Cardiac fibroblast (primary cell): Measurements from ENCODE around the gene HMGN2.
"Not testable (repeated sequence)": the region's sequence is repeated elsewhere in the genome, so short reads cannot be mapped to it uniquely, and the experiment has no call there.

Experiments used
- DNase-seq, 2 donors: peaks; one replicate each; pipeline versions ENCODE4 v3.0.0 to v3.0.0-alpha.2; 2010; ENCODE audit warnings: low read depth in 2 of 2
- H3K4me3 ChIP-seq, 2 donors: replicated peaks in 1 of 2; 1 replicate in 1 of 2; 2 replicates in 1 of 2; pipeline ENCODE4 v1.5.1; 2011; ENCODE audit warnings: low read depth in 2 of 2, low read length in 2 of 2, mild to moderate bottlenecking in 2 of 2, moderate library complexity in 1 of 2
- CTCF ChIP-seq: IDR thresholded peaks from one replicate; pipeline ENCODE4 v1.5.1; 2011; ENCODE audit warnings: low read depth, mild to moderate bottlenecking, low read length, inconsistent platforms

Gene HMGN2

GRCh38 chr1:26490155-26490554 lies 17.9 kb downstream of the HMGN2 start:
- TF ChIP-seq CTCF, result no peak
- DNase-seq, result no peak
- H3K4me3 ChIP-seq, result no peak overlapping the region

GRCh38 chr1:26493267-26493666 lies 21.0 kb downstream of the HMGN2 start:
- H3K4me3 ChIP-seq, result no peak overlapping the region
- DNase-seq, result no peak

GRCh38 chr1:26493938-26494337 lies 21.7 kb downstream of the HMGN2 start:
- TF ChIP-seq CTCF, result no peak
- H3K4me3 ChIP-seq, result no peak overlapping the region
- DNase-seq, result no peak

More at GRCh38 chr1:26493267-26493666, 21.0 kb downstream of the HMGN2 start:
- no peak for TF ChIP-seq CTCF

GRCh38 chr1:26496861-26497260 lies 24.6 kb downstream of the HMGN2 start:
- H3K4me3 ChIP-seq, result no peak overlapping the region
- TF ChIP-seq CTCF, result no peak
- peak in 1 of 2 donors; percentile 65 for DNase-seq

GRCh38 chr1:26498894-26499293 lies 26.7 kb downstream of the HMGN2 start:
- H3K4me3 ChIP-seq, result no peak overlapping the region
- TF ChIP-seq CTCF, result no peak
- no peak for DNase-seq

- peak; percentile 74 to 84 for DNase-seq
- TF ChIP-seq CTCF, result no peak
- H3K4me3 ChIP-seq, result peak overlapping the region; percentile 70 to 71
Measured at GRCh38 chr1:26500488-26501175, 28.4 kb downstream of the HMGN2 start.

GRCh38 chr1:26510711-26511110 lies 38.5 kb downstream of the HMGN2 start:
- H3K4me3 ChIP-seq, DNase-seq: not testable (repeated sequence)

GRCh38 chr1:26515836-26516235 lies 43.6 kb downstream of the HMGN2 start:
- H3K4me3 ChIP-seq, DNase-seq: not testable (repeated sequence)
